ENCODE measurements around the gene ZNF575. TPM values are rescaled to one million over a fixed set of nuclear protein-coding genes. Genes with fewer than 3 reads are reported as not detected.

Gene ZNF575
- total RNA-seq, 1 experiment from 2014 or later, result not detected

GRCh38 chr19:43582495-43582894 lies 49.5 kb downstream of the ZNF575 start:
- DNase-seq (ENCODE audit: low read depth, low spot score), result no peak
- in situ Hi-C loops (cut with HindIII; ENCODE audit: low pct_unique_long_range_greater_than_20kb, low sequenced_read_pairs), result no loop called here

- in situ Hi-C loops (cut with HindIII; ENCODE audit: low pct_unique_long_range_greater_than_20kb, low sequenced_read_pairs), result no loop called here
- no peak for DNase-seq (ENCODE audit: low read depth, low spot score)
These were observed 51.5 kb downstream of the ZNF575 start for GRCh38 chr19:43584484-43584883.

Other genes with a start within 250 kb of the ZNF575 start
- 0.24 TPM in 1 of 2 replicates, not detected in the other for gene CD177, start 179.5 kb upstream of the ZNF575 start, total RNA-seq (2014; rRNA removed; shearing (Covaris generic))
- not detected in 2 replicates for gene TEX101, start 118.3 kb upstream of the ZNF575 start, total RNA-seq (2014; rRNA removed; shearing (Covaris generic))
- gene LYPD3, start 67.6 kb upstream of the ZNF575 start, total RNA-seq (2014; rRNA removed; shearing (Covaris generic)), result 0.18 and 0.59 TPM in 2 replicates
- gene PHLDB3, start 28.4 kb upstream of the ZNF575 start, total RNA-seq (2014; rRNA removed; shearing (Covaris generic)), result 18.6 and 19.5 TPM in 2 replicates
- 39.4 and 43.6 TPM in 2 replicates for gene ETHE1, start 6.0 kb upstream of the ZNF575 start, total RNA-seq (2014; rRNA removed; shearing (Covaris generic))
- 12.2 and 13.2 TPM in 2 replicates for gene XRCC1, start 42.3 kb downstream of the ZNF575 start, total RNA-seq (2014; rRNA removed; shearing (Covaris generic))
- gene PINLYP, start 42.6 kb downstream of the ZNF575 start, total RNA-seq (2014; rRNA removed; shearing (Covaris generic)), result not detected in 2 replicates
- gene IRGQ, start 62.9 kb downstream of the ZNF575 start, total RNA-seq (2014; rRNA removed; shearing (Covaris generic)), result 18.7 and 20.8 TPM in 2 replicates
- 10.5 and 12.7 TPM in 2 replicates for gene ZNF576, start 63.4 kb downstream of the ZNF575 start, total RNA-seq (2014; rRNA removed; shearing (Covaris generic))
- gene SRRM5, start 78.9 kb downstream of the ZNF575 start, total RNA-seq (2014; rRNA removed; shearing (Covaris generic)), result not detected in 2 replicates
- 44.6 and 47.2 TPM in 2 replicates for gene ZNF428, start 86.4 kb downstream of the ZNF575 start, total RNA-seq (2014; rRNA removed; shearing (Covaris generic))
- 13.1 and 13.2 TPM in 2 replicates for gene CADM4, start 106.7 kb downstream of the ZNF575 start, total RNA-seq (2014; rRNA removed; shearing (Covaris generic))
- 3.5 and 5.5 TPM in 2 replicates for gene PLAUR, start 137.0 kb downstream of the ZNF575 start, total RNA-seq (2014; rRNA removed; shearing (Covaris generic))
- not detected in 2 replicates for gene IRGC, start 182.9 kb downstream of the ZNF575 start, total RNA-seq (2014; rRNA removed; shearing (Covaris generic))
- 16.3 and 21.1 TPM in 2 replicates for gene SMG9, start 221.8 kb downstream of the ZNF575 start, total RNA-seq (2014; rRNA removed; shearing (Covaris generic))
- gene KCNN4, start 247.8 kb downstream of the ZNF575 start, total RNA-seq (2014; rRNA removed; shearing (Covaris generic)), result 1.4 and 1.7 TPM in 2 replicates